HS-27A (cell line): Measurements from ENCODE around the gene DUS1L.

Source experiments
- DNase-seq: peaks from one replicate; pipeline ENCODE4 v3.0.0-alpha.2; 2012; ENCODE audit warnings: low read depth, missing footprints

The DUS1L gene

DNA sequence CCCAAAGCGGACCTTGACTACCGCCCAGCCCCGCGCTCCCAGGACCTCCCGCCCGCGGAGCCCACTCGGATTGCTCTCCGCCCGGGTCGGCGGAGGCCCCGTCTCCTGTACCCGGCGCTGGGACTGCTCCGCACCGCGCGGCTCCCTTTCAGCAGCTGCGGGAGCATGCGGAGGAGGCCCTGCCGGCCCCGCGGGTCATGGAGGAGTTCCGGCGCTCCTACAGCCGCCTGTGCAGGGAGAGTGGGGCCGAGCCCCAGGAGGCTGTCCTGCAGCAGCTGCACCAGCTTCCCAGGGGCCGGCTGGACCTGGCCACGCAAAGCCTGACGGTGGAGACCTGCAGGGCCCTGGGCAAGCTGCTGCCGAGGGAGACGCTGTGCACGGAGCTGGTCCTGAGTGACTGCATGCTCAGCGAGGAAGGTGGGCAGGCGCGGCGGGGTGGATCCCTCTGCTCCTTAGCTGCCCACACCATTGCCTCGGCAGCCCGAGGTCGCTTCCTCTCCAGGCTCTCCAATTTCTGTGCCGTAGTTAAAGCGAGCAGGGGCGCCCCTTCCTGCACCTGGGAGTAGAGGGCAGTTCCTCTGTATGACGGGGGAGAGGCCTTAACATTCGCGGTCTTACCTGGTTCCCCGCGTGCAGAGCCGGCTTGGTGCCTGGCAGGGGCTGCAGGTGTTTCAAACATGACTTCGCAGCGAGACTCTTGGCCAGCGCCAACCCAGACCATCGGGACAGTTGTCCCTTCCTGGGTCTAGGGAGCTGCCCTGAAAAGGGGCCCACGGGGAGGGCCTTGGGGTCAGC, 42.0 kb downstream of the DUS1L start:
- no peak for DNase-seq

DNA sequence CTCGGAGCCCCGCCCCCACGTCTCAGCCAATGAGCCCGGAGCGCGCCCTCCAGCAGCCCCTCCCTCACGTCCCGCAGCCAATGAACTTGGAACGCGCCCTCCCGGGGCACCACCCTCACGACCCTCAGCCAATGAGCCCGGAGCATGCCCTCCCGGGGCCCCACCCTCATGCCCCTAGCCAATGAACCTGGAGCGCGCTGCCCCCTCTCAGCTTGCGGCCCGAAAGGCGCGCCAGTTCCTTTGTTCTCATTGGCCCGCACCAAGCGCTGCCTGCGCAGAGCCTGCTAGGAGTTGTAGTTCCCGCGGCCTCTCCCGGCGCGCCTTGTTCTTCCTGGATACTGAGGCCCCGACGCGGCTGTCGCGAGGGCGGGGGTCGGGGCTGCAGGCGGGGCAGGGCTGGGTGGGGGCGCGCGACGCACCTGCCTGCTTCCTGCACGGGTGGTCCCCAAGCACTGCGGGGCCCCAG, 42.6 kb downstream of the DUS1L start, which contains the start of gene LRRC45:
TSS of gene LRRC45 (plus strand) at position 325 of the 466 bp plus-strand sequence. CDS start 339 bp downstream, outside the sequence.
- DNase-seq, result no peak

DNA sequence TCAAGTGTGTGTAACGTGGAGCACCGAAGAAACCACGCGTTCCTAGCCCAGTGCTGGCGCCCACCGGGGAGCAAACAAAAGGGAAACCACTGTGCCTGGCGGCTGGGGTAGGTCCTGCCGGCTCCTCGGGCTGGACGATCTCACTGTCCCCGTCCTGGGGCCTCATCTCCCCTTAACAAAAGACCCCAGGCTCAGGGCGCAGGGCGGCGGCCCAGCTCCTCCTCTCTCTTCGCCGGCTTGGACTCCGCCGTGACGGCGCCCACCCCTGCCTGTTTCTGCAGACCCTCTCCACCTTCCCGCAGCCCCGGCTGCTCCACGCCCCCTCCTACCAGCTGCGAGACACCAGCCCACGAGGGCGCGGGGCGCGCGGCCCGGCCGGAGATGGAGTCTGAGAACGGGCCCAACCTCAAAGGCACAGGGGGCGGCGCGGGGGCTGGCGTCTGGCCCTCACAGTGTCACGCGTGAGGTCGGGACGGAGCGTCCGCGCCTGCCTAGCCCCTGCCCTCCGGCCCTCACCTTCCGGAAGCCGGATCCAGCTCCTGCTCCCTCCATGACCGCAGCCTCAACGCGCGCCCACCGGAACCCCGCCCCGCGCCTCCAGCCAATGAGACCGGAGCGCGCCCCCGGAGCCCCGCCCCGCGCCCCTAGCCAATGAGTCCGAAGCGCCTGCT, 43.2 kb downstream of the DUS1L start, which contains the start of gene CENPX:
TSS of gene CENPX (minus strand) at position 569 of the 671 bp plus-strand sequence. CDS start at position 552, 17 bp downstream.
- DNase-seq, result no peak

DNA sequence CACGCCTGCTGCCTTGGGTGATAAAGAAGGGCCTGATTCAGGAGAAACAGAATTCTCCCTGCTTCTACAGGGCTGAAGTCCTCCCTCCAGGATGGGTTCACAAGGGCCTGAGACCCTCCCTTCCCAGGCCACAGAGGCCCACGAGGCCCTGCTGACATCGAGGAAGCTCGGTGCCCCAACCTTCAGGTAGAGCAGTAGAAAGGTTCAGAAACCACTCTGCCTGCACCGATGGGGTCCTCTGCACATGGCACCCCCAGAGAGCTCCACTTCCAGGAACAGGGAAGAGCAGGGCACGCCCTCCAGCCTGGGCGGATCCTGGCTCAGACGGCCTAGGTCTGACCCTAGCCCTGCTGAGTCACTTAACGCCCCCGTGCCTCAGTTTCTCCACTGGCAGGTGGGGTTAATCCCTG, 43.7 kb downstream of the DUS1L start:
- no peak for DNase-seq

DNA sequence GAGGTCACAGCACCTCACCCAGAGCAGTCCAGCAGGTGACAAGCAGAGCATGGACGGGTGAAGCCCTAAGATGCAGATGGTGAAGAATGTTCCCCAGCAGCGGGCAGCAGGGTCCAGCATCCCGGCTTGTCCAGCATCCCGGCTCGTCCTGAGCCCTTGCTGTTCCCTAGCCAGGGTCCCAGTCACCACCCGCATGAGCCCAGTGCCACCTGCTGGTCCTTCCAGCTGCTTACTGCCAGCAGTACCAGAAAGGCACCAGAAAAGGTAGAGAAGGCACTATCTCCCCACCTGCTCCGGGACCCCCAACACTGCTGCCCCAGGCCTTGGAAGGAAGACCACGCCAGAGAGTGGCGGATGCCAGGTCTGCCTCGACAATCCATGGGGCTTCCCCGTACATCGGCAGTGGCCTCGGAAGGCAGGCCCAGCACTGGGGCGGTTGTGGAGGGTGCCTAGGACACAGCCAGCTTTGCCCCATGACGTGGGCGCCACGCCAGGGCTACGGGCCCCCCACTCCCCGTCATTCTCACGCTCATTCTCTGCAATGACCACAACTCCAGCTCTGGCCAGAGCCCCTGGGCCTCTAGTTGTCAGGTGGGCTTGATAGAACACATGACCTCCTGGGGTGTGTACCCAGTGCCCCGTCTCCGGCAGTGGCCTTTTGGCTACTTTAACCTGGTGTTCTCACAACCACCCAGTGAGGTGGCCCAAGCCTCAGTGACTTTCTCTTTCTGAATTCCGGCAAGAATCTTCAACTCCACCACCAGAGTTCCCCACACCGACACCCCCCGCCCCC, 44.3 kb downstream of the DUS1L start:
- no peak for DNase-seq

DNA sequence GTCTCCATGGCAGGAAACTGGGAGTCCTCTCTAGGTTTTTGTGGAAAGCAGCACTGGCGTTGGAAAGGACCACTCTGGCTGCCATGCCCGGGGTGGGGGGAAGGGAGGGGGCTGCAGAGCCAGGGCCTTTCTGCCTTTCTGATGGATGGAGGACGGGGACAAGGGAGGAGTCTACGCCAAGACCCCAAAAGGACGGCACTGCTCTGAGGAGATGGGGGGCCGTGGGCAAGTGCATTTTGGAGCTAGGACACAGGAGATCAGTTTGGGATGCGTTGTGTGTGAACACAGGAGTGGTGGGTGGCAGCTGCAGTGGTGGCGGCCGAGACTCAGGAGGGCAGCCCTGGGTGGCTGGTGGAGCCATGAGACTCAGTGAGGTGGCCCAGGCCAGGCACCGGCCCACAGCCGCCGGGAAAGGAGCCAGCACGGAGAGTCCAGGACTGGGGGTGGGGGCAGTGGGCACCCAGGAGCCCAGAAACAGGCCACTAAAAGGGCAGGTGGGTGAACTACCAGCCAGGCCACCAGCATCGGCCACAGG, 45.0 kb downstream of the DUS1L start:
- no peak for DNase-seq

DNA sequence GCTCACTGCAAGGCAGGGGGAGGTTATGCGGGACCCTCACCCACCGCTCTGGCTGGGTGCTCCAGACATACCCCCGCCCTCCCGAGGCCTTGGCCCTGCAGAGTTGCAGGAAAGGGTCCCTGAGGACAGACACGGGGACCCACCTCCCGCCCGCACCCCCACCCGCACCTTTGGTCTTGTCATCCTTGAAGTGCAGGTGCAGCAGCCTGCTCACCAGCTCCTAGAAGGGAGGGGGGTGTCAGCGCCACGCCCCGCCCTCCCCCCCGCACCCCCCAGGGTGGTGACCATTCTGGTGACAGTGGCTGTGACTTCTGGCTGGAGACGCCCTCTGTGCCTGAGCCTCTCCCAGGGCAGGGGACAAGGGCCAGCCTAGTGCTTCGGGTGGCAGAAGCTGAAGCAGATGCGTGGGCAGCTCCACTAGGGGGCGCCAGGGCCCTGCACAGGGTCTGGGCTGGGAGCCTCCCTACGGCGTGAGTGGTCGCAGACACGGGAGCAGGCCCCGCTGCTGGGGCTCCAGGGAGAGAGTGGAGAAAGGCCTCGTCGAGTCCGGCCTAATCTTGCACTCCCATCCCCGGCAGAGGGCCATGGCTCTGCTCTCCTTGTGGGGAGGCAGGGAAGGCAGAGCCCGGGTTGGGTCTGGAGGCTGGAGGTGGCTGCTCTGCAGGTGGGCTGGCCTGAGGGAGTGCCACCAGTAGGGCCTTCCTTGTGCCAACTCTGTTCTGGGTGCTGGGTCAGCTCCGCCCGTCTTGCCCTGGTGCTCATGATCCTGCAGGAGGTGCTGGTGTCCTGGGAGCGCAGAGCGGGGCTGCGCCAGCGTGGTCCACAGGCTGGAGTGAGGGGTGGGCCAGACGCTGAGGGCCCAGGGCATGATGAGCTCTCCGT, 45.7 kb downstream of the DUS1L start:
- DNase-seq, result no peak

DNA sequence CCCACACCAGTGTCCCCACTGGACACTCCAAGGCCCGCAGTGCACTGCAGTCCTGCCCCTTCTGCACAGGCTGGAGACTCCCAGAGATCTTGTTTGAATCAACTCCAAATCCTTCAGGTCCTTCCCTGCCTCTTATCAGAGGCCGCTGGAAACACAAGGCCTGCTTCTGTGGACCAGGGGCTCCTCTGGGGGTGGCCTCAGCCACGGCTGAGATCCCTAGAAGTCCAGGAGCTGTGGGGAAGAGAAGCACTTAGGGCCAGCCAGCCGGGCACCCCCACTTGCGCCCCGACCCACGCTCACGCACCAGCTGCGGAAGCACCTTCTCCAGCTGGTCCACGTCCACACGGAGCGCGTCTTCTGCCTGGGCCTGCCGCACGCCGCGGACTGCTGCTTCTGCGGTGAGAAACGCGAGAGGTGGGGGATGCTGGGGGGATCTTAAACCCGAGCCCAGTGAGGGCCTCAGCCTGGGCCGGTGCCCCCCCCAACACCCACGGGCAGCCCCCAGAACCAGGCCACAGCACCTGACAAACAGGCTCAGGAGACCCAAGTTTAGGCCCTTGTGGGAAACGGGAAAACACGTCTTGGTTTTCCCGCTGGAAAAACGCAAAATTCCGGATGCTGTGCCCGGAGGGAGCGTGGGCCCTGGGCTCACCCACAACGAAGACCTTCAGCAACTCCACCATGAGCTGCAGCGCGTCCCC, 46.5 kb downstream of the DUS1L start:
- no peak for DNase-seq

DNA sequence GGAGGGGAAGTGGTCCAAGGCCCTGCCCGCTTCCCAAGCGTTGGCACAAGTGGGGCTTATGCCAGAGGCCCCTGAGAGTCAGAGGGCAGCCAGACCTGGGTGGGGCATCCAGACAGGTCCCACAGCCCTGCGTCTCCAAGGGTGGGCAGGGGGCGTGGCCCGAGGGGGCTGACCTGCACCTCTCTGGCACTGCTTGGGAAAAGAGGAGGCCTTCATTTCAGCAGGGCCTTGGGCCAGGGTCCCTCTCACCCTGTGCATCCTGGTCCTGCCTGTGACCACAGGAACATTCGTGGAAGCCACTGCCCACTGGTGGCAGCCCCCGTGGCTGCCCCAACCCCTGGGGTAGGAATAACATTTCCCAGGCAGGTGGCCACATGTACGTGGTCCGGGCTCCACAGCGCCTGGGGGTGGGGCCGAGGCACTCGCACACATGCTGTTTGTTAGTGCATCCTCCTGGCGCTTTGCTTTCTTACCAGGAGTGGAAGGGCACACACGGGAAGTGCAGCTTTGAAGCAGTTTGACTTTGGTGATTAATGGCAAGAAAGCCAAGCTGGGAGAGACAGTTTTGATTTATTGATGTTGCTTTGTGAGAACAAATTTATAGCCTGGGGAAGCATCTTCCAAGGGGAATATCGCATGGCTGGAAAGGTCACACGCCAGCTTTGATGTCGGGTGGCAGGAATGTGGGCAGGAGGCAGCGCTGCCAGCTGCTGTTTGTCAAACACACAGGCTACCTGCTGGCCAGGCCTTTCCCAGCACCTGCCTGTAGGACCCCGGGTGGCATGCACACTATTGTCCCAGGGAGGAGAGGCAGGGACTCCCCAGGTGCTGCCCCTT, 47.2 kb downstream of the DUS1L start:
- no peak for DNase-seq

DNA sequence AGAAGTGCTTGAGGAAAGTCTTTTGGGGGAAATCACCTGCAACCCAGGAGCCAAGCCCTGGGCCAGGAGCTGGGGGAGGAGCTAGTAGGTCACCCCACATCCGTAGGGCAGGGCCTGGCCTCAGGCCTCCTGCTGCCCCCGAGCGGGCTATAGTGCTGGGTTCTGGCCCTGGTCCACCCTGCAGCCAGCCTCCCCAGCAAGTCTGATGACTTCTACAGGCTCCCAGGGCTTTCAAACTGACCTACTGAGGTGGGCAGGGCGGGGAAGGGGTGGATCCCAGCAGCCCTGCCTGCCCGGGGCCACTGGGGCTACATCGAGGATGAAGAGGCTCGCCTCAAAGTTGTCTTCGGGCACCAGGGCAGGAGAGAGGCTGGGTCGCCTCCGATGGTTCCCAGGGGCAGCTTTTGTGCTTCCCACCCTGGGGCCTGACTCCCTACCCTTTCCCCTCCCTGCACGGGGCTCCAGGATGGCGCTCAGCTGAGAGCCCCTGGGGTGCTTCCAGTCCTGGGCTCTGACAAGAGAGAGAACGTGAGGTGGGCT, 47.9 kb downstream of the DUS1L start:
- DNase-seq, result no peak

DNA sequence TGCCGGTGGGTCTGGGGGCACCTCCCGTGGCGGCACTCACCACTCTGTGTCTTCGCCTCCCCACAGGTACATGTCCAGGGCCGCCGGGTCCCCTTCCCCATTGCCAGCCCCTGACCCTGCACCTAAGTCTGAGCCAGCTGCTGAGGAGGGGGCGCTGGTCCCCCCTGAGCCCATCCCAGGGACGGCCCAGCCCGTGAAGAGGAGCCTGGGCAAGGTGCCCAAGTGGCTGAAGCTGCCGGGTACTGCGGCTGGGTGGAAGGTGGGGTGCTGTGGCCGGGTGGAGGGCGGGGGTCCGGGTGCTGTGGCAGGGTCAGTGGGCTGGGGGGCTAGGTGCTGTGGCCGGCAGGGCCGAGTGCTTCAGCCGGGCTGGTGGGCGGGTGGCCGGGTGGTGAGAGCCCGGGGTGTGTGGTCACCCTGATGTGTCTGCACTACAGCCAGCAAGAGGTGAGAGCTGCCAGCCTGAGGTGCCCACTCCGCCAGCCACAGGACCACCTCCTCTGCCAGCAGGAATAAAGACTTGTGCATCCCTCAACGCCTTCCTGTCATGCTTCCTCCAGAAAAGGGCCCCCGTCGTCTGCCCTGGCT, 48.6 kb downstream of the DUS1L start:
- DNase-seq, result no peak

DNA sequence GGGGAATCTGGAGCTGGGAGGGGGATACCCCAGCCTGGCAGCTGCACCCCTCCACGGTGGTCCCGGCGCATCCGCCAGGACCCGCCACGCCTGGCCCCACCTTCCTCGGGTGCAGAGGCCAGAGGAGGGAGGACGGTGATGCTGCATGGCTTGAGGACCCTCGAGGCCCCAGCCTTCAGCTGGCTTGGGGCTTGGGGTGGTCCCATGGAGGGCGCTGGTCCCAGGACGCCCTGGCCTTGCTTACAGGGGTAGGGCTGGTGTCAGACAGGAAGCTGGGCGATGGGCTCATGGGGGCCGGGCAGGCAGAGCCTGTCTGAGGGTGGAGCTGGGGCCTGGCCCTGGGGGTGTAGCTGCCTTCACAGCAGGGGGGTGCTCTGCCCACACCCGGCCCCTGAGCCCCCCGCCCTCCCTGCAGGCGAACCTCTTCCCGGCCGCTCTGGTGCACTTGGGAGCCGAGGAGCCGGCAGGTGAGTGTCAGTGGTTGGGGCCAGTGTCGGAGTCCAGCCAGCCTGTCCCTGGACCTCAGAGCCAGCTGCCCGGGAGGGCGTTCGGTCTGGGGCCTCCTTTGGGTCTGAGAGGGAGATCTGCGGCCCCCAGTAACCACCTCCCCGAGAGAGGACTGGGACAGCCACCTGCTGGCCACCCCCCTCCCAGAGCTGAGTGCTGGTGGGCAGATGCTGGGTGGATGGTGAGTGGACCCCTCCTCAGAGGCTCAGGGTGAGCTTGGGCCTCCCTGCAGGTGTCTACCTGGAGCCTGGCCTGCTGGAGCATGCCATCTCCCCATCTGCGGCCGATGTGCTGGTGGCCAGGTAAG, 49.3 kb downstream of the DUS1L start:
- DNase-seq, result no peak

DNA sequence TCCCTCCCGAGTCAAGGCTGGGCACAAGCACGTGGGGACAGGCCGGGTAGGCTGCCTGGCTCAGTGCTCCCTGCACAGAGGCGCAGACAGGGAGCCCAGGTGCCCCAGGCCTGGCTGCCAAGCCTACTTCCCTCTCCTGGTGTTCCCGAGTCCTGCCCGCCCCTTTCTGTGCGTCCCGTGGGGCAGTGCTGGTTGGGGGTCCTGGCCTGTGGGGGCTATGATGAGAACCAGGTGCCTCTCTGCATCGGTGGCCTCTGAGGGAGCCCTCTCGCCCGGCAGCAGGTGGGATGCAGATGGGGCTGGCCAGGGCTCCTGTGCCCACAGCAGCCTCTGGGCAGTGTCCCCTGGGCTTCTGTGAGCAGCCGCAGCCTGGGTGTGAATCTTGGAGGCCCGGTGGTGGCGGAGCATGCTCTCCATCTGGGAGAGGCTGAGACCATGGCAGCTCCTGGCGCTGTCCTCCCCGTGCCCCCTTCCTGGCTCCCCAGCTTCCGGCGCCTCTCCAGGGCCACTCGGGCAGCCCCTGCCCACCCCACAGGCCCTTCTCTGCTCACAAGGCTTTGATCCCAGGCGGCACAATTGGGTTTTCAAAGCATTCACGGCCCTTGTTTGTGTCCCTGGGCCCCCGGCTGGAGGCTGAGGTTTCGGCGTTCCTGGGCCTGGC, 50.2 kb downstream of the DUS1L start:
- no peak for DNase-seq

DNA sequence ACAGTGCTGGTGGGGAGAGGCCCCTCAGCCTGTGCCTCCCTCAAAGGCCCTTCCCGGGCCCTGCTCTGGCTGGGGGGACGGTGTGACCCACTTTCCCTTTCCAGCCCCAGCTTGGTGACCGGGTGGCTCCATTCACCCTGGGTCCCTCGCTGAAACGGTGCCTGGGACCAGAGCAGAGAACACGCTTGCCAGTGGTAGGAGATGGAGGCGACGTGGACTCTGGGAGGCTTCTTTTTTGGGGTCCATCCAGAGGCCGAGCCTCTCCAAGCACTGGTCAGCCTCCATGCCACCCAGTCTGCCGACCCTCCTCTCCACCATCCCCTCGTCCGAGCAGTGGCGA, 50.7 kb downstream of the DUS1L start:
- no peak for DNase-seq

DNA sequence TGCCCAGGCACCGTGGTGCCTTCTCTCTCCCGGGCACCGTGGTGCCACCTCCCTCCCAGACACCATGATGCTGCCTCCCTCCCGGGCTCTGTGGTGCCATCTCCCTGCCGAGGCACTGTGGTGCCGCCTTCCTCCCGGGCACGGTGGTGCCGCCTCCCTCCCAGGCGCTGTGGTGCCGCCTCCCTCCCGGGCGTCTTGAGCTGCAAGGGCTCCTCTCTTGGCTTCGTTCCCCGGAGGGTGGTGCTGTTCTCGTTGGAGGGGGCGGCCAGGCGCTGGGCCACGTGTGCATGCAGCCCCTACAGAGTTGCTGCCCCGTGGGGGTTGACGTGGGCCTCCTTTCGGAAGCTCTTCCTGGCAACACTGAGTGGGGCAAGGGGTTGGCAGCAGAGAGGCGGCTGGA, 51.2 kb downstream of the DUS1L start:
- DNase-seq, result no peak

DNA sequence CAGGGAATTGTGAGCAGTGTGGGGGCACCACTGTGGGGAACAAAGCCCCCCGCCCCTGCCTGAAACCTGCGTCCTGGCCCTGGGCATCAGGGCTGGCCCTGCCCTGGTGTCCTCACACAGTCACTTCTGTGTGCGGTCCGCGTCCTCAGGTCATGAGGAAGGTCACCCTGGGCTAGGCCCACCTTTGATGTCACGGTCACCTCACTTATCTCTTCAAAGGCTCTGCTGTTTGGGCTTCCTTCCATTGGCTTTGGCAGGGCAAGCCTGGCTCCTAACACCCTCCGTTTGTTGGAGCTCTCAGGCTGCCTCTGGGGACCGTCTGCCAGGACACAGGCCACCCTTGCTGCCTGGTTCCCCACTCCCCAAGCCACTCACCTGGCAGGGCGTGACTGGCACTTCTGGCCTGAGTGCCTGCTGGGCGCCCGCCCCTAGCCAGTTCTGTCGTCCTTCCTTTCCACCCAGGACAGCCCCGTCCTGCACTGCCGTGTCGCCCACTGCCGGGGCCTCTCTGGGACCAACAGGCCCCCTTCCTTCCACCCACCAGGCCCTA, 51.8 kb downstream of the DUS1L start:
- DNase-seq, result no peak

DNA sequence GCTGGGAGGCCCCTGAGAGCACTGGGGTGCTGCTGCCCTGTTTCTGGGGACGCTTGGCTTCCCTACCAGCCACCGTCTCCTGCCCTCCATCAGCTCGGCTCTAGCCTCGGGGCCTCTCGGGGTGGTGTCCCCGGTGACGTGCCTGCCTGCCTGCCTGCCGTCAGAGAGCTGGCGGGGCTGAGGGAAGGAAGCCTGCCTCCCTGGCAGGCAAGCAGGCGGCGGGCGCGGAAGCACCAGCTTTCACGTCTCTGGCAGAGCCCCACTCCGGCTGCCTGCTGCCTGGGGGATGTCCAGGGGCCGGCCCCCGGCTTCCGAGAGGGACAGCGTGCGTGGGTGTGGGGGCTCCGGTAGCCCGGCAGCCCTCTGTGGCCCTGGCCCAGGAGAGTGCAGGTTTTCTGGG, 52.3 kb downstream of the DUS1L start:
- no peak for DNase-seq
